ENCODE results near the gene EXT2.

The EXT2 gene

DNA sequence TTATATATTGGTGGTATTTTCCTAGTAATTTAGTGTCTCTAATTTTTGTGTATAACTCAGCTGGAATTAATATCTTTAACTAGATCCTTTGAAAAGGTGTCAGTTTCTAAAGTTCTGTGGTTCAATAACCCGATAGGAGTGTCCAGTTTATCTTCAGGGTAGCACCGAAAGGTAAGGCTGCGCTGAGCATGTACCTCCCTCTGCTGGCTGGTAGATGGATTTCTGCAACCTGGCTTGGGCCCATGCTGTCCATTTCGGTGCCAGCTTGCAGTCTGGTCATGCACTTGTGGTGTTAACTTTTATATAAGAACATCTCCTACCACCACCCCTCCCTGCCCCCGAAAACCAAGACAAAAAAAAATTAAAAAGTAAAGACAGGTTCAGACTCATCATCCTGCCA lies 24.7 kb downstream of the EXT2 start:
- TF ChIP-seq POLR2AphosphoS5 (IDR thresholded peaks at IDR 0.05; ENCODE audit: low read depth, low read length), result no peak
- TF ChIP-seq TAF1 (IDR thresholded peaks at IDR 0.05; ENCODE audit: borderline replicate concordance, insufficient read depth, low read length), result no peak
- no peak for TF ChIP-seq FOXP2 (optimal IDR thresholded peaks at IDR 0.05; ENCODE audit: borderline replicate concordance, extremely low read depth, extremely low read length, insufficient read depth)
- TF ChIP-seq, protein P1, sequence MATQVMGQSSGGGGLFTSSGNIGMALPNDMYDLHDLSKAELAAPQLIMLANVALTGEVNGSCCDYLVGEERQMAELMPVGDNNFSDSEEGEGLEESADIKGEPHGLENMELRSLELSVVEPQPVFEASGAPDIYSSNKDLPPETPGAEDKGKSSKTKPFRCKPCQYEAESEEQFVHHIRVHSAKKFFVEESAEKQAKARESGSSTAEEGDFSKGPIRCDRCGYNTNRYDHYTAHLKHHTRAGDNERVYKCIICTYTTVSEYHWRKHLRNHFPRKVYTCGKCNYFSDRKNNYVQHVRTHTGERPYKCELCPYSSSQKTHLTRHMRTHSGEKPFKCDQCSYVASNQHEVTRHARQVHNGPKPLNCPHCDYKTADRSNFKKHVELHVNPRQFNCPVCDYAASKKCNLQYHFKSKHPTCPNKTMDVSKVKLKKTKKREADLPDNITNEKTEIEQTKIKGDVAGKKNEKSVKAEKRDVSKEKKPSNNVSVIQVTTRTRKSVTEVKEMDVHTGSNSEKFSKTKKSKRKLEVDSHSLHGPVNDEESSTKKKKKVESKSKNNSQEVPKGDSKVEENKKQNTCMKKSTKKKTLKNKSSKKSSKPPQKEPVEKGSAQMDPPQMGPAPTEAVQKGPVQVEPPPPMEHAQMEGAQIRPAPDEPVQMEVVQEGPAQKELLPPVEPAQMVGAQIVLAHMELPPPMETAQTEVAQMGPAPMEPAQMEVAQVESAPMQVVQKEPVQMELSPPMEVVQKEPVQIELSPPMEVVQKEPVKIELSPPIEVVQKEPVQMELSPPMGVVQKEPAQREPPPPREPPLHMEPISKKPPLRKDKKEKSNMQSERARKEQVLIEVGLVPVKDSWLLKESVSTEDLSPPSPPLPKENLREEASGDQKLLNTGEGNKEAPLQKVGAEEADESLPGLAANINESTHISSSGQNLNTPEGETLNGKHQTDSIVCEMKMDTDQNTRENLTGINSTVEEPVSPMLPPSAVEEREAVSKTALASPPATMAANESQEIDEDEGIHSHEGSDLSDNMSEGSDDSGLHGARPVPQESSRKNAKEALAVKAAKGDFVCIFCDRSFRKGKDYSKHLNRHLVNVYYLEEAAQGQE (IDR thresholded peaks at IDR 0.05; ENCODE audit: insufficient read depth in 1 of 2, low read depth in 2 of 2, low read length in 2 of 2), result no peak
- TF ChIP-seq SIN3A (IDR thresholded peaks at IDR 0.05; ENCODE audit: borderline replicate concordance, insufficient read depth, low read length), result no peak

DNA sequence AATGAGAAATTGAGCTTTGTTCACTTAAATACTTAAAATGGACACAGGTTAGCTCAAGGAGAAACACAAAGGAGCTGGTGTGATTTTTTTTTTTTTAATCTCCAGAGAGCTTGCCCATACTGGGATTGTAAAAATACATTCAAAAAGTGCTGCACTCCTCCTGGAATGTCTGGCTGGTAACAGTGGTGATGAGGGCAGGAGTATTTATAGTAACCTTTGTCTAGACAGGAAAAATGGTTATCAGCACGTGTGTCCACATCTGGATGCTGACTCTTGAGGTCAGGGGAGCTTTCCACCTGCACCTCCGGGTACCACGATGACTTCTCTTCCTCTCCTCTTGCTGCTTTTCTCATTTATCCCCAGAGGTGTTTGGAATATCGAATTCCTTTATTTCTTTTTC lies 30.1 kb downstream of the EXT2 start:
- TF ChIP-seq, protein P1 (IDR thresholded peaks at IDR 0.05; ENCODE audit: insufficient read depth in 1 of 2, low read depth in 2 of 2, low read length in 2 of 2), result no peak
- no peak for TF ChIP-seq FOXP2 (optimal IDR thresholded peaks at IDR 0.05; ENCODE audit: borderline replicate concordance, extremely low read depth, extremely low read length, insufficient read depth)
- no peak for TF ChIP-seq SIN3A (IDR thresholded peaks at IDR 0.05; ENCODE audit: borderline replicate concordance, insufficient read depth, low read length)
- TF ChIP-seq POLR2AphosphoS5 (IDR thresholded peaks at IDR 0.05; ENCODE audit: low read depth, low read length), result no peak
- TF ChIP-seq TAF1 (IDR thresholded peaks at IDR 0.05; ENCODE audit: borderline replicate concordance, insufficient read depth, low read length), result no peak

DNA sequence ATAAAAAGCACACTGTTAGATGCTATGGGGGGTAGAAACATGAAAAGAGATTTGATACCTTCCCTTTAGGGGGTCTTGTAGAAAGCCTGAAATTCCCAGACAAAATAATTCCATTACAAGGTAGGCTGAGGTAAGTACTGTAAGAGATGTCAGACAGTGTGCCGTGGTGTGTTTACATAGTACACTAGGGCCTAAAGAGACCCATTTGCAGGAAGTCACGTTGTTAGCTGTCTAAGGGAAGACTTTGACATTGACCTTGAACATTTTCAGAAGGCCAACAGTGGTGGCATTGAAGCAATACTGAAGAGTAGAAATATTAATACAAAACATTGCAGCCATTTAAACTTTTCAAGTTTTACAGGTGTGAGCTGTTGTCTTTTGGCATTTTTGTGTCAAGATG lies 30.8 kb downstream of the EXT2 start:
- TF ChIP-seq FOXP2 (optimal IDR thresholded peaks at IDR 0.05; ENCODE audit: borderline replicate concordance, extremely low read depth, extremely low read length, insufficient read depth) (no peak), SIN3A (IDR thresholded peaks at IDR 0.05; ENCODE audit: borderline replicate concordance, insufficient read depth, low read length) (no peak), TAF1 (IDR thresholded peaks at IDR 0.05; ENCODE audit: borderline replicate concordance, insufficient read depth, low read length) (no peak), POLR2AphosphoS5 (IDR thresholded peaks at IDR 0.05; ENCODE audit: low read depth, low read length) (no peak)
- TF ChIP-seq, protein P1 (IDR thresholded peaks at IDR 0.05; ENCODE audit: insufficient read depth in 1 of 2, low read depth in 2 of 2, low read length in 2 of 2), result no peak

DNA sequence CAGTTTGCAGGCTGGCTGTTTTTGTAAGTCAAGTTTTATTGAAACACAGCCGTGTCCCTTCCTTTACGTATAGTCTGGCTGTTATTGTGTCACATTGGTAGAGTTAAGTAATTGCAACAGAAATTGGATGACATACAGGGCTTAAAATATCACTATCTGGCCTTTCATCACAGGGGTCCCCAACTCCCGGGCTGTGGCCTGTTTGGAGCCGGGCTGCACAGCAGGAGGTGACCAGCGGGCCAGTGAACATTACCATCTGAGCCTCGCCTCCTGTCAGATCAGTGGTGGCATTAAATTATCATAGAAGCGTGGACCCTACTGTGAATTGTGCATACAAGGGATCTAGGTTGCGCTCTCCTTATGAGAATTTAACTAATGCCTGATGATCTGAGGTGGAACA lies 31.7 kb downstream of the EXT2 start:
- TF ChIP-seq SIN3A (IDR thresholded peaks at IDR 0.05; ENCODE audit: borderline replicate concordance, insufficient read depth, low read length) (no peak), POLR2AphosphoS5 (IDR thresholded peaks at IDR 0.05; ENCODE audit: low read depth, low read length) (no peak), FOXP2 (optimal IDR thresholded peaks at IDR 0.05; ENCODE audit: borderline replicate concordance, extremely low read depth, extremely low read length, insufficient read depth) (no peak), TAF1 (IDR thresholded peaks at IDR 0.05; ENCODE audit: borderline replicate concordance, insufficient read depth, low read length) (no peak)
- TF ChIP-seq, protein P1 (IDR thresholded peaks at IDR 0.05; ENCODE audit: insufficient read depth in 1 of 2, low read depth in 2 of 2, low read length in 2 of 2), result no peak

DNA sequence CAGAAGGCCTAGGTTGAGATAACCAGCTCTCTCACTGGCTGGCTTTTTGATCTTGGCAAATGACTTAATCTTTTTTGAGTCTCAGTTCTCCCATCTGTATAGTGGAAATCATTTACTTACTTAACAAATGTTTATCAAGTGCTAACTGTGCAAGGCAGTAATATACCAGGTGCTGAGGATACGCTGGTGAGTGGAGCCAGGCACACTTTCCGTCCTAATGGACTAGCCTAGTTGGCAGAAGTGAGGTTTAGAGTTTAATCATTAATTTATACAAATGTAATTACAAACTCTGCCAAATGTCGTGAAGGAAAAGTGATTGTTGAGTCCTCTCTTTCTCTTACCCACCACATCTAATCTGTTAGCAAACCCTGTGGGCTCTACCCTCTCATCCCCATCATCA lies 33.3 kb downstream of the EXT2 start:
- TF ChIP-seq TAF1 (IDR thresholded peaks at IDR 0.05; ENCODE audit: borderline replicate concordance, insufficient read depth, low read length) (no peak), FOXP2 (optimal IDR thresholded peaks at IDR 0.05; ENCODE audit: borderline replicate concordance, extremely low read depth, extremely low read length, insufficient read depth) (no peak)
